Stimulated activated CD4-positive, alpha-beta T cell treated with anti-CD3 and anti-CD28 coated beads, Interleukin-1b, Interleukin-23, amount 100 ng/mL, for 4 hours (primary cell): ENCODE data around the gene TBCD.

Experiments used
- DNase-seq, 2 donors: peaks; one replicate each; pipeline ENCODE4 v3.0.0-alpha.2; 2020; ENCODE audit warnings: low read depth in 2 of 2

The TBCD gene

GRCh38 chr17:82856361-82856760, 104.5 kb downstream of the TBCD start:
- no peak for DNase-seq

GRCh38 chr17:82858376-82859126, 106.7 kb downstream of the TBCD start:
- DNase-seq, result no peak

- peak in 1 of 2 donors; percentile 27 for DNase-seq
Observed at GRCh38 chr17:82859431-82860403, 107.9 kb downstream of the TBCD start.

- DNase-seq, result no peak
Observed at GRCh38 chr17:82860606-82861392, 108.9 kb downstream of the TBCD start.

GRCh38 chr17:82861393-82861775, 109.5 kb downstream of the TBCD start:
- DNase-seq, result no peak

GRCh38 chr17:82862191-82862590, 110.3 kb downstream of the TBCD start:
- no peak for DNase-seq

- DNase-seq, result no peak
Observed at GRCh38 chr17:82862737-82863382, 111.0 kb downstream of the TBCD start.

GRCh38 chr17:82863383-82863940, 111.6 kb downstream of the TBCD start:
- no peak for DNase-seq

- DNase-seq, result peak; percentile 57 to 75
Observed at GRCh38 chr17:82863941-82864712, 112.3 kb downstream of the TBCD start.

GRCh38 chr17:82864713-82865248, 112.9 kb downstream of the TBCD start:
- DNase-seq, result no peak

GRCh38 chr17:82865274-82865673, 113.4 kb downstream of the TBCD start:
- no peak for DNase-seq

- no peak for DNase-seq
Observed at GRCh38 chr17:82865774-82866395, 114.0 kb downstream of the TBCD start.

- no peak for DNase-seq
Observed at GRCh38 chr17:82866590-82867191, 114.8 kb downstream of the TBCD start.

GRCh38 chr17:82867763-82868325, 116.0 kb downstream of the TBCD start:
- DNase-seq, result no peak

- DNase-seq, result no peak
Observed at GRCh38 chr17:82868715-82869131, 116.9 kb downstream of the TBCD start.

GRCh38 chr17:82869536-82869935, 117.7 kb downstream of the TBCD start:
- no peak for DNase-seq

GRCh38 chr17:82870091-82870491, 118.2 kb downstream of the TBCD start:
- DNase-seq, result no peak

GRCh38 chr17:82870541-82870940, 118.7 kb downstream of the TBCD start:
- DNase-seq, result no peak
